Astrocyte (in vitro differentiated cells and primary cell): Measurements from ENCODE around the gene LIMS2. TPM values are rescaled to one million over a fixed set of nuclear protein-coding genes. Genes with fewer than 3 reads are reported as not detected.

Source experiments
- DNase-seq: peaks from one replicate; pipeline ENCODE4 v3.0.0-alpha.2; 2010; ENCODE audit warnings: low read depth
- FAIRE-seq: peaks from 2 replicates; lab custom pipeline; 2011; peaks lifted over from hg19 to GRCh38; lab: Jason Lieb, UNC
- H2AFZ ChIP-seq: 2 replicates; pipeline ENCODE4 v1.6.0; 2012; ENCODE audit warnings: low read depth, low read length, inconsistent platforms
- H3K27ac ChIP-seq: 2 replicates; pipeline ENCODE4 v1.5.1; 2011; ENCODE audit warnings: low read depth, low read length, inconsistent platforms
- H3K27me3 ChIP-seq: 2 replicates; pipeline ENCODE4 v1.6.0; 2011; ENCODE audit warnings: low read length, inconsistent platforms; ENCODE audit not compliant: insufficient read depth
- H3K36me3 ChIP-seq: 2 replicates; pipeline ENCODE4 v1.5.1; 2011; ENCODE audit warnings: low read length, inconsistent platforms; ENCODE audit not compliant: insufficient read depth
- H3K4me1 ChIP-seq: 2 replicates; pipeline ENCODE4 v1.5.1; 2011; ENCODE audit warnings: low read length, inconsistent platforms; ENCODE audit not compliant: insufficient read depth
- H3K4me2 ChIP-seq: 2 replicates; pipeline ENCODE4 v1.6.0; 2012; ENCODE audit warnings: low read length, inconsistent platforms
- H3K4me3 ChIP-seq: 2 replicates; pipeline ENCODE4 v1.5.1; 2011; ENCODE audit warnings: low read depth, mild to moderate bottlenecking, low read length, inconsistent platforms; ENCODE audit not compliant: insufficient read depth
- H3K79me2 ChIP-seq: 2 replicates; pipeline ENCODE4 v1.6.0; 2012; ENCODE audit warnings: mild to moderate bottlenecking, low read length, inconsistent platforms; ENCODE audit not compliant: insufficient read depth
- H3K9ac ChIP-seq: 2 replicates; pipeline ENCODE4 v1.6.0; 2012; ENCODE audit warnings: mild to moderate bottlenecking, low read length, inconsistent platforms
- H3K9me3 ChIP-seq: 2 replicates; pipeline ENCODE4 v1.5.1; 2012; ENCODE audit warnings: low read depth, mild to moderate bottlenecking, low read length, inconsistent platforms; ENCODE audit not compliant: insufficient read depth
- H4K20me1 ChIP-seq: 2 replicates; pipeline ENCODE4 v1.6.0; 2012; ENCODE audit warnings: low read length, inconsistent platforms; ENCODE audit not compliant: insufficient read depth
- H3K27ac Mint-ChIP-seq: one replicate; pipeline ENCODE4 v1.8.0; 2021; ENCODE audit warnings: mild to moderate bottlenecking, mixed read lengths; ENCODE audit not compliant: unreplicated experiment
- H3K27me3 Mint-ChIP-seq: one replicate; pipeline ENCODE4 v1.8.0; 2021; ENCODE audit warnings: low read depth, mixed read lengths; ENCODE audit not compliant: unreplicated experiment
- H3K36me3 Mint-ChIP-seq: one replicate; pipeline ENCODE4 v1.8.0; 2021; ENCODE audit warnings: low read depth, mixed read lengths; ENCODE audit not compliant: unreplicated experiment
- H3K4me1 Mint-ChIP-seq: one replicate; pipeline ENCODE4 v1.8.0; 2021; ENCODE audit warnings: low read depth, mixed read lengths; ENCODE audit not compliant: unreplicated experiment
- H3K4me3 Mint-ChIP-seq: one replicate; pipeline ENCODE4 v1.8.0; 2021; ENCODE audit warnings: mild to moderate bottlenecking, moderate library complexity, mixed read lengths; ENCODE audit not compliant: unreplicated experiment
- H3K9me3 Mint-ChIP-seq: one replicate; pipeline ENCODE4 v1.8.0; 2021; ENCODE audit warnings: mild to moderate bottlenecking, mixed read lengths; ENCODE audit not compliant: unreplicated experiment
- EZH2 ChIP-seq: IDR thresholded peaks from 2 replicates; pipeline ENCODE4 v1.6.1; 2012; ENCODE audit warnings: mild to moderate bottlenecking, low read length, inconsistent platforms; ENCODE audit not compliant: insufficient read depth
- total RNA-seq: library from RNA; stranded (reverse); gene quantifications from 2 replicates; pipeline ENCODE4 v1.2.1, GENCODE V29; 2021
- TF ChIP-seq, protein P1 (sequence below): IDR thresholded peaks from 2 replicates; pipeline ENCODE4 v1.5.1; 2011; ENCODE audit warnings: low read depth, mild to moderate bottlenecking, inconsistent platforms, low read length, moderate library complexity; ENCODE audit not compliant: insufficient read depth

Gene LIMS2
- total RNA-seq, 1 donor from 2014 or later: 73.3 TPM

DNA sequence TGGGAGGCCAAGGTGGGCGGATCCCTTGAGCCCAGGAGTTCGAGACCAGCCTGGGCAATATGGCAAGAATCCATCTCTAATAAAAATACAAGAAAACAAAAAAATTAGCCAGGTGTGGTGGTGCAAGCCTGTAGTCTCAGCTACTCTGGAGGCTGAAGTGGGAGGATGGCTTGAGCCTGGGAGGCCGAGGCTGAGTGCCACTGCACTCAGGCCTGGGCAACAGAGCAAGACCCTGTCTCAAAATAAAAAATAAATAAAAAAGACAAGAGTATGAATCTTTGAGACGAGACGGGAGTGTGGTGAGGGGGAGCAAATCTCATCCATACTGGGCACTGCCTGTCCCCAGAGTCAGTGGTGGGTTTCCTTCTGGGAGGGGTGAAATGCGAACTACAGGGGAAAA lies 17.2 kb downstream of the LIMS2 start:
- H3K27me3 ChIP-seq: peaks cover 4% of the 10 kb centered on the region
- H3K4me2 ChIP-seq: no peak overlapping the region
- Mint-ChIP-seq H3K36me3 (peaks cover 30% of the 10 kb centered on the region), H3K27ac (no peak overlapping the region), H3K4me3 (no peak overlapping the region), H3K9me3 (peaks cover 3% of the 10 kb centered on the region), H3K4me1 (peaks cover 29% of the 10 kb centered on the region), H3K27me3 (peaks cover 2% of the 10 kb centered on the region)
- no peak overlapping the region for H3K4me3 ChIP-seq
- TF ChIP-seq EZH2: no peak
- TF ChIP-seq, protein P1, sequence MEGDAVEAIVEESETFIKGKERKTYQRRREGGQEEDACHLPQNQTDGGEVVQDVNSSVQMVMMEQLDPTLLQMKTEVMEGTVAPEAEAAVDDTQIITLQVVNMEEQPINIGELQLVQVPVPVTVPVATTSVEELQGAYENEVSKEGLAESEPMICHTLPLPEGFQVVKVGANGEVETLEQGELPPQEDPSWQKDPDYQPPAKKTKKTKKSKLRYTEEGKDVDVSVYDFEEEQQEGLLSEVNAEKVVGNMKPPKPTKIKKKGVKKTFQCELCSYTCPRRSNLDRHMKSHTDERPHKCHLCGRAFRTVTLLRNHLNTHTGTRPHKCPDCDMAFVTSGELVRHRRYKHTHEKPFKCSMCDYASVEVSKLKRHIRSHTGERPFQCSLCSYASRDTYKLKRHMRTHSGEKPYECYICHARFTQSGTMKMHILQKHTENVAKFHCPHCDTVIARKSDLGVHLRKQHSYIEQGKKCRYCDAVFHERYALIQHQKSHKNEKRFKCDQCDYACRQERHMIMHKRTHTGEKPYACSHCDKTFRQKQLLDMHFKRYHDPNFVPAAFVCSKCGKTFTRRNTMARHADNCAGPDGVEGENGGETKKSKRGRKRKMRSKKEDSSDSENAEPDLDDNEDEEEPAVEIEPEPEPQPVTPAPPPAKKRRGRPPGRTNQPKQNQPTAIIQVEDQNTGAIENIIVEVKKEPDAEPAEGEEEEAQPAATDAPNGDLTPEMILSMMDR: no peak
- DNase-seq (no peak), FAIRE-seq (no peak)
- H3K4me1 ChIP-seq: no peaks in the 10 kb centered on the region
- H3K9me3 ChIP-seq: no peaks in the 10 kb centered on the region
- peaks cover 23% of the 10 kb centered on the region for H4K20me1 ChIP-seq
- no peak overlapping the region for H2AFZ ChIP-seq
- H3K79me2 ChIP-seq: peaks cover 7% of the 10 kb centered on the region
- no peak overlapping the region for H3K27ac ChIP-seq
- H3K36me3 ChIP-seq: no peaks in the 10 kb centered on the region
- H3K9ac ChIP-seq: no peak overlapping the region

DNA sequence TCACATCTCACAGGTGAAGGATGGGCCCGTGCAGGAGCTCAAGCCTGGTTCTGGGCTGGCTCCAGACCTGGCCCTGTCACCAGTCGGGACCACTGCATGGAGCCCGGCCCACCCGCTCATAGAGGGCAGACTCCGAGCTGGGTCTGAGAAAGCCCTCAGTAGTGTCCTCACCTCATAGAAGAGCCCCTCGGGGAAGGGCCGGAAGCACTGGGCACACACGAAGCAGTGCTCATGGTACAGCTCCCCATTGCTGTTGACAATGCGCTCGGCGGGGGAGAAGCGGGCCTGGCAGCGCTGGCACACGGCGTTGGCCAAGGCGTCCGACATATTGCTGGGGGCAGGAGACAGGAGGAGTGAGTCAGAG lies 18.1 kb downstream of the LIMS2 start:
- no peak for DNase-seq
- H3K79me2 ChIP-seq: peaks cover 3% of the 10 kb centered on the region
- Mint-ChIP-seq H3K9me3 (peaks cover 3% of the 10 kb centered on the region), H3K36me3 (peaks cover 38% of the 10 kb centered on the region), H3K27ac (no peak overlapping the region), H3K27me3 (peaks cover 2% of the 10 kb centered on the region), H3K4me3 (no peak overlapping the region), H3K4me1 (peaks cover 24% of the 10 kb centered on the region)
- no peaks in the 10 kb centered on the region for H3K4me1 ChIP-seq
- H2AFZ ChIP-seq: no peak overlapping the region
- no peak overlapping the region for H3K27ac ChIP-seq
- no peak for TF ChIP-seq EZH2
- TF ChIP-seq, protein P1: no peak
- no peak overlapping the region for H3K9ac ChIP-seq
- H3K4me3 ChIP-seq: no peak overlapping the region
- H3K27me3 ChIP-seq: no peaks in the 10 kb centered on the region
- H3K4me2 ChIP-seq: no peak overlapping the region
- no peaks in the 10 kb centered on the region for H3K36me3 ChIP-seq
- no peak for FAIRE-seq
- H3K9me3 ChIP-seq: no peaks in the 10 kb centered on the region
- peaks cover 17% of the 10 kb centered on the region for H4K20me1 ChIP-seq

DNA sequence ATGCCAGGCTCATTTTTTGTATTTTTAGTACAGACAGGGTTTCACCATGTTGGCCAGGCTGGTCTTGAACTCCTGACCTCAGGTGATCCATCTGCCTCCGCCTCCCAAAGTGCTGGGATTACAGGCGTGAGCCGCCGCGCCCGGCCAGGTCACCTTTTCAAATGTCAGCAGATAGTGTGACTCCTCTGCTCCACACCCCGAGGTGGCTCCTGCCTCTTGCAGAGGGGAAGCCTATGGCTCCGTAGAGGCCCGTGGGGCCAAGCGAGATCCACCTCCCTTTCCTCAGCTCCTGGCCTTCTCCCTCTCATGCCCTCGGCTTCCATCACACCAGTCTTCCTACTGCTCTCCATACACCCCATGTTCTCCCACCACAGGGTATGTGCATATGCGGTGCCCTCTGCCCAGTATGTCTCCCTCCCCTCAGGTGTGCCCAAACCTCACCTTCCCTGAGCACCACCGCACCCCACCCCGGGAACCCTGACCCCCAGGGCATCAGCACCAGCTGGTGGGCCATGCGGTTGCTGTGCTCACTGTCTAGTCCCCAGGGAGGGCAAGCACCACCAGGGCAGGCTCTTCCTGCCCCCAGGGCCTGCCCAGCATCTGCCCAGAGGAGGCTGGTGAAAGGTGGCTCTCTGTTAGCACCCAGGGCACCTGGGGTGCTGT lies 18.6 kb downstream of the LIMS2 start:
- Histone ChIP-seq H2AFZ (no peak overlapping the region), H3K27ac (no peak overlapping the region), H3K4me1 (no peaks in the 10 kb centered on the region), H4K20me1 (peaks cover 12% of the 10 kb centered on the region), H3K9me3 (no peaks in the 10 kb centered on the region), H3K9ac (no peak overlapping the region), H3K36me3 (no peaks in the 10 kb centered on the region), H3K79me2 (peaks cover 3% of the 10 kb centered on the region), H3K4me2 (no peak overlapping the region), H3K4me3 (no peak overlapping the region), H3K27me3 (no peaks in the 10 kb centered on the region)
- Mint-ChIP-seq H3K36me3 (peaks cover 43% of the 10 kb centered on the region), H3K9me3 (peaks cover 3% of the 10 kb centered on the region), H3K27ac (no peak overlapping the region), H3K27me3 (peaks cover 2% of the 10 kb centered on the region), H3K4me1 (peaks cover 20% of the 10 kb centered on the region), H3K4me3 (no peak overlapping the region)
- FAIRE-seq: no peak
- DNase-seq: no peak
- TF ChIP-seq, protein P1: no peak
- TF ChIP-seq EZH2: no peak
